Peyer's patch (tissue), 4 donors: ENCODE data around the gene RDH12. TPM values are rescaled to one million over a fixed set of nuclear protein-coding genes. Genes with fewer than 3 reads are reported as not detected.

ENCODE experiments used
- DNase-seq, 3 donors: peaks; one replicate each; pipeline ENCODE4 v3.0.0-alpha.2; 2017 to 2019
- H3K27ac ChIP-seq, 4 donors: fragments of 200-600 bp; sonication (generic); one replicate each; pipeline ENCODE4 v1.5.1; 2016 to 2019
- H3K27me3 ChIP-seq, 2 donors: fragments of 200-600 bp; sonication (generic); one replicate each; pipeline ENCODE4 v1.5.1; 2019
- H3K36me3 ChIP-seq, 3 donors: fragments of 200-600 bp; sonication (generic); one replicate each; pipeline ENCODE4 v1.5.1; 2016 to 2019
- H3K4me1 ChIP-seq, 4 donors: fragments of 200-600 bp; sonication (generic); one replicate each; pipeline ENCODE4 v1.5.1; 2016 to 2019
- H3K4me3 ChIP-seq, 4 donors: fragments of 200-600 bp; sonication (generic); 1 replicate in 3 of 4; 2 replicates in 1 of 4; pipeline ENCODE4 v1.5.1; 2016 to 2019; ENCODE audit warnings: mild to moderate bottlenecking in 1 of 4
- H3K9me3 ChIP-seq, 4 donors: fragments of 200-600 bp; sonication (generic); one replicate each; pipeline ENCODE4 v1.5.1; 2016 to 2019; ENCODE audit warnings: mild to moderate bottlenecking in 1 of 4
- CTCF ChIP-seq, 6 experiments: fragments of 450-650 bp in 4 of 6; fragments of 200-600 bp in 2 of 6; sonication (generic) in 1 of 6; IDR thresholded peaks; one replicate each; pipeline ENCODE4 v1.5.1; 2017 to 2019; ENCODE audit warnings: antibody characterized with exemption in 6 of 6, mild to moderate bottlenecking in 3 of 6, moderate library complexity in 1 of 6
- POLR2A ChIP-seq, 2 donors: fragments of 450-650 bp; IDR thresholded peaks; one replicate each; pipeline ENCODE4 v1.5.1; 2017; ENCODE audit warnings: antibody characterized with exemption in 2 of 2, mild to moderate bottlenecking in 2 of 2, moderate library complexity in 2 of 2
- small RNA-seq, 2 donors: library from RNA; depleted of rRNA; stranded (forward); fragments of <200 nt; gene quantifications; one replicate each; pipeline ENCODE3, GENCODE V24; 2016
- total RNA-seq, 4 donors: library from RNA; depleted of rRNA; stranded (reverse); fragments of >200 nt; gene quantifications; one replicate each; pipeline ENCODE4 v1.1.0, GENCODE V29; 2016

RDH12 gene
- total RNA-seq, 4 donors from 2014 or later = not detected

- Histone ChIP-seq H3K4me1 (no peaks in the 10 kb centered on the region), H3K27me3 (no peaks in the 10 kb centered on the region), H3K27ac (no peak overlapping the region), H3K4me3 (no peak overlapping the region), H3K9me3 (no peaks in the 10 kb centered on the region), H3K36me3 (peaks cover 0 to 99% (median 0%) of the 10 kb centered on the region in 3 donors)
- no peak for TF ChIP-seq POLR2A (IDR thresholded peaks at IDR 0.05)
- no peak for TF ChIP-seq CTCF (IDR thresholded peaks at IDR 0.05)
- no peak for DNase-seq
These were observed 75.1 kb downstream of the RDH12 start for GRCh38 chr14:67776653-67777322.

- Histone ChIP-seq H3K4me3 (no peak overlapping the region), H3K9me3 (no peaks in the 10 kb centered on the region), H3K4me1 (no peaks in the 10 kb centered on the region), H3K27me3 (no peaks in the 10 kb centered on the region), H3K27ac (no peak overlapping the region), H3K36me3 (peaks cover 0 to 99% (median 3%) of the 10 kb centered on the region in 3 donors)
- TF ChIP-seq CTCF (IDR thresholded peaks at IDR 0.05) (no peak), POLR2A (IDR thresholded peaks at IDR 0.05) (no peak)
- no peak for DNase-seq
These were observed 77.1 kb downstream of the RDH12 start for GRCh38 chr14:67778792-67779191.

GRCh38 chr14:67782090-67782489 lies 80.4 kb downstream of the RDH12 start:
- H3K9me3 ChIP-seq = no peaks in the 10 kb centered on the region
- no peak for TF ChIP-seq CTCF (IDR thresholded peaks at IDR 0.05)
- no peak for TF ChIP-seq POLR2A (IDR thresholded peaks at IDR 0.05)

More at GRCh38 chr14:67782090-67782489, 80.4 kb downstream of the RDH12 start:
- Histone ChIP-seq H3K36me3 (peaks cover 0 to 98% (median 3%) of the 10 kb centered on the region in 3 donors), H3K27ac (no peak overlapping the region), H3K27me3 (no peaks in the 10 kb centered on the region), H3K4me3 (no peak overlapping the region), H3K4me1 (no peaks in the 10 kb centered on the region)
- no peak for DNase-seq

Small RNAs within 50 kb of the gene (small RNA-seq; reads per million reads assigned to genes)
- 0 reads per million in 2 donors for gene AL049779.3
- gene RN7SL369P = 0 reads per million in 2 donors
- 0 reads per million in 2 donors for gene RNA5SP386

Other genes with a start within 250 kb of the RDH12 start
- gene TMEM229B, start 213.2 kb upstream of the RDH12 start, total RNA-seq = 10 to 100 TPM in 3 of 4 donors, 1 to 10 TPM in 1; 8.3 to 39.7 (median 31.7) TPM
- gene PLEKHH1, start 168.6 kb upstream of the RDH12 start, total RNA-seq = 100 to 1,000 TPM in 2 of 4 donors, 10 to 100 TPM in 2; 68.5 to 142 (median 92.0) TPM
- gene PIGH, start 101.6 kb upstream of the RDH12 start, total RNA-seq = 10 to 100 TPM; 25.6 to 45.7 (median 28.1) TPM
- gene ARG2, start 82.0 kb upstream of the RDH12 start, total RNA-seq = 100 to 1,000 TPM in 1 of 4 donors, 10 to 100 TPM in 3; 13.2 to 125 (median 67.6) TPM
- gene VTI1B, start 27.3 kb upstream of the RDH12 start, total RNA-seq = 10 to 100 TPM; 57.4 to 75.5 (median 63.3) TPM
- 10 to 100 TPM; 24.8 to 53.6 (median 41.6) TPM for gene RDH11, start 6.1 kb upstream of the RDH12 start, total RNA-seq
- gene ZFYVE26, start 114.7 kb downstream of the RDH12 start, total RNA-seq = 10 to 100 TPM; 27.5 to 48.7 (median 42.6) TPM
- 100 to 1,000 TPM in 1 of 4 donors, 10 to 100 TPM in 3; 12.6 to 103 (median 33.1) TPM for gene RAD51B, start 117.9 kb downstream of the RDH12 start, total RNA-seq